EH (cell line): ENCODE measurements around the gene ZDHHC9.

ENCODE experiments used
- DNase-seq: peaks from one replicate; pipeline ENCODE4 v3.0.0-alpha.2; 2015; ENCODE audit warnings: low read depth

Gene ZDHHC9

GRCh38 chrX:129785160-129785947 lies 58.3 kb downstream of the ZDHHC9 start:
- DNase-seq = no peak

GRCh38 chrX:129784371-129784770 lies 59.3 kb downstream of the ZDHHC9 start:
- DNase-seq = no peak

DNA sequence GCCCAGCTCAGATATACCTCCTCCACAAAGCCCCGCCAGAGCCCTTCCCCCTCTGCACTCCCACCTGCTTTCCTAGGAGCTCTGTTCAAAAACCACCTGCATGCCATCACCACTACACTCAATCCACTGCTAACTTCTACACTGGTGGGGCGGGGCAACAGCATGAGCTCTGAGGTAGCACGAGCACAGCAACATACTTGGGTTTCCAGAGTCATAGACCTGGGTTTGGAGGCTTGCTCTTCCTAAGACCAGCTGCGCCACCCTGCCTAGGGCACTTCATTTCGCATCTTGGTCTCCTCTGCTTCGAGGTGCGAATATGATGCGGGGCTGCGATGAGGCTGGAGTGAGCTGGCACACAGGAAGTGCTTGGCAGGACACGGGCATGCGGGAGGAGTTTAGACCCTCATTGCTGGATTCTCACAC lies 60.4 kb downstream of the ZDHHC9 start:
- no peak for DNase-seq

DNA sequence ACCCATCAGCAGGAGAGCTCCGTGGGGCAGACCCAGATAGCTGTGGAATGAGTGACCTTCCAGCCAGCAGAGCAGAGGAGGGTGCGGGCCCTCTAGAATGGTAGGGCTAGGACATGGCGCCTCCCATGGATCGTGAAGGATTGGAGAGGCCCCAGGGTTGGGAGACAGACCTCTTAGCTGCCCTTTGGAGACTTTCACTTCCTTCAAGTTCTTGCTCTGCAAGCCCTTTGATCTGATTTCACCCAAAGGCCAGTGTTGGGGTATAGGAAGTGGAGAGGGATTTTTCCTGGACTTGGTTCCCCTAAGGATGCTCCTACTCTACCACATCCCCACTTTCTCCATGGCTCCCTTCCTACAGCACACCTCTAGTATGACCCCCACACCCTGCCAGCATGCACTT lies 61.0 kb downstream of the ZDHHC9 start:
- DNase-seq = no peak

DNA sequence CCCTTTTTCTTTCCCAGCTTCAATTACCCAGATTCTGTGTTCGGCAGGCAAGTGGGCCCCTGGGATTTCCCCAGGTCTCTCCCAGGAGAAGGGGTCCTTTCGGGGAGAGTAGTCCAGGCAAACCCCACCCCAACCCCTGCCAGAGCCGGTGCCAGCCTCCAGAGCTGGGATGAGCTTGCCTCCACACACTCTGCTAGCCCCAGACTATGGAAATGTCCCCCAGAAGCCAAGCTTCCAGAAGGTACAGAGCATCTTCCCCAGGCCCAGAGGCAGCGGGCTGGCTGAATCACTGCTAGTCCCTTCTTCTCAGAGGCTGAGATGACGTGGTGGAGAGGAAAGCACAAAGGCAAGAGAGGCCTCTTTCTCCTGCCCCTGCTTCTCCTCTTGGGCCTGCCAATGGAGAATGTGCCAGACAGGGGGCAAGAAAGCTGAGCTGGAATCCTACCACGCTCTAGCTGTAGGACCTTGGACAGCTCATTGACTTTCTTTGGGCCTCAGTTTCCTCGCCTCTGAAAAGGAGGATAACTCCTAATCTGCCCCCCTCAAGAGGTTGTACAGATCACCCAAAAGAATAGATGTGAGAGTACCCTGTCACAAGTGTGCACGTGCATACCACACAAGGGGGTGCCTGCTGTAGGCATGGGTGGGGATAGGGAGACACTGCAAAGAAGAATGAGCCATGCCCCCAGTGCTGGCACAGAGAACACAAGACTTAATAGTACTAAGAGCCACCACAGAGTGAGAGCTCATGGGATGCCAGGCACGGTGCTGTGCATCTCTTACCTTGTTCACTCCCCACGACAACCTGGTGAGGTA lies 61.8 kb downstream of the ZDHHC9 start:
- no peak for DNase-seq

DNA sequence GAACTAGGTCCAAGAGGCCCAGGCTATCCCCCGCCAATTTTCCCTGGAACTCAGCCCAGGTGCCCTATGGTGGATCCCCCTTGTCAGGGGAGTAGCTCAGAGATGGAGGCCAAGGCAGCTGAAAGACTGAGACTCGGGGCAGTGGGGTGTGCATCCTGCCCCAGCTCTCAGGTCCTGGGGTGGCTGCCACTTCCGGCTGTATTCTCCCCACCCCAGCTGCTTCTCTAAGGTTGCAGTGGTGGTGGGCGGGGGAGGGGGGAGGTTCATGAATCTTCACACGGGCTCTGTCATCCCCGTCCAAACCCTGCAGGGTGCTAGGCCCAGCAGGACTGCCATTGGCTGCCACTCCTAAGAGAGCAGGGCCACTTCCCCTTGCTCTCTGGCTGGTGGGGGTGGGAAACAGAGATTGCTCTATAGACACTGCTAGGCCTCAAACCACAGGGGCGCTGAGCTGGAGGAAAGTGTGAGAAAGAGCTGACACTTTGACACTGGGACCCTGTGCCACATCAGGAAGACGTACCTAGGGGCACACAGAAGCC lies 62.5 kb downstream of the ZDHHC9 start:
- no peak for DNase-seq

- no peak for DNase-seq
Measured at GRCh38 chrX:129780441-129781105, 63.1 kb downstream of the ZDHHC9 start.

GRCh38 chrX:129779747-129780146 lies 63.9 kb downstream of the ZDHHC9 start, which contains the start of gene SASH3:
TSS of gene SASH3 (plus strand) at chrX:129779949. CDS start at chrX:129780098, 149 bp downstream.
- no peak for DNase-seq

DNA sequence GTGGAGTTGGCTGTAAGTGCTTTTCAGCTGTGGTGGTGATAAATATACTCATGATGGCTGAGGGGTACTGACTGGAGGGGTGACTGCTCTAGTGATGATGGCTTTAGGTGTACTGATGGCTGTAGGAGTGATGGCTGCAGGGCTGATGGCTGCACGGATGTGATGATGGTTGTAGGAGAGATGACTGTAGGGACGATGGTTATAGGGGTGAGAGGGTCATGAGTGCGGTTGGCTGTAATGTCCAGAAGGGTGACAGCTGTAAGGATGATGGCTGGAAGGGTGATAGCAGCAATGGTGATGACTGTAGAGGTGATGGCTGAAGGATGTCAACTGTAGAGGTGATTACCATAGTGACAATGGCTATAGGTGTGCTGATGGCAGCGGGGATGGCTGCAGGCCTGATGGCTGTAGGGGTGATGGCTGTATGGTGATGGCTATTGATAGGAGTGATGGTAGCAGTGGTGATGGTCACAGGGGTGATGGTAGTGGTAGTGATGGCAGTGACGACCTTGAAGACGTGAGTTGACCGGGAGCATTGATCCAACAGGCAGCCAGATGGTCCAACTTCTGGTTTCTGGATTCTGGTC lies 64.5 kb downstream of the ZDHHC9 start:
- no peak for DNase-seq

- peak; percentile 11 for DNase-seq
Measured at GRCh38 chrX:129777218-129778030, 66.3 kb downstream of the ZDHHC9 start.

GRCh38 chrX:129773649-129774458 lies 69.8 kb downstream of the ZDHHC9 start:
- DNase-seq = no peak

DNA sequence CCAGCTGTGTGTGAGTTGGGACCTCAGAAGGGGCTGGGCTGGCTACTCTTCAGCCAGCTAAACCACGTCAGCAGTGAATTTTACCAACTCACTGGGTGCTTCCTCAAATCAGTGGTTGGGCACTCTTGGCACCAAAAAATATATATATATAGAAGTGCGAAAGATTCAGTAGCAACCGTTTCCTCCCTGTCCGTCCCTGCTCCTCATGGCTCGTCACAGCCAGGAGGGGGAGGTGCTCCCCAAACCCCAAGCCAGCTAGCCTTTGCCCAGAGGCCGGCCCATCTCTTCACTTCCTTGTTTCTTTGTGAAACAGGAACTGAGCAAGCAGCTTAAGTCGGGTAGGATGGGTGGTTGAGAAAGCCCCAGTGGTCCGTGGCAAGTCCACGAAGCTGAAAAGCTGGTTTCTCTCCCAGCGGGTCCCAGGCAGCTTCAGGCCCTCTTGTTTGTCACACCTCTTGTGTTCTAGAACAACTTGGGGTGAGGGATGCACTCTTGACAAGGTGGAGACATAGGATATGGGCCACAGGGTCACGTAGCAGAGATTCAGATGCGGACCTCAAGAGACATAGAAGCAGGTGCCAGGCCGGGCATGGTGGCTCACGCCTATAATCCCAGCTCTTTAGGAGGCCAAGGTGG lies 70.8 kb downstream of the ZDHHC9 start:
- no peak for DNase-seq

GRCh38 chrX:129771266-129771995 lies 72.3 kb downstream of the ZDHHC9 start:
- DNase-seq = no peak

- DNase-seq = no peak
Measured at GRCh38 chrX:129769467-129770154, 74.1 kb downstream of the ZDHHC9 start.

- DNase-seq = peak; percentile 8
Measured at GRCh38 chrX:129768586-129769466, 74.9 kb downstream of the ZDHHC9 start.

GRCh38 chrX:129768186-129768585 lies 75.5 kb downstream of the ZDHHC9 start:
- no peak for DNase-seq

DNA sequence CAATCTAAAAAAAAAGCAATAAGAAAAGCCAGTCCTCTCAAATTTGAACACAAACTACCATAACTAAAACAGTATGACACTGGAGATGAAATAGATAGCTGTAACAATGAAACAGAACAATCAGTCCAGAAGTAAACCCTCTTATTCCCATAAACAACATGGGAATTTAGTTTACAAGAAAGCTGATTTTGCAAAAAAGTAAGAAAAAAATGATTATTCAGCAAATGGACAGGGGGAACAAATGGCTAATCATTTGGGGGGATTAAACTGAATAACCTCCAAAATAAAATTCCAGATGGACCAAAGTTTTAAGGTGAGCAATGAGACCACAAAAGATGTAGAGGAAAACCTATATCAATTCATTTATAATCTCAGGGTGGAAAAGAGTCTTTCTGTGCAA lies 80.0 kb downstream of the ZDHHC9 start:
- no peak for DNase-seq
